ENCODE data around the gene ZBTB45. TPM values are rescaled to one million over a fixed set of nuclear protein-coding genes. Genes with fewer than 3 reads are reported as not detected.

ZBTB45 gene
- polyA plus RNA-seq, 2 donors = 6.4 to 7.4 TPM

GRCh38 chr19:58466760-58467589 lies 52.6 kb downstream of the ZBTB45 start, which contains the start of gene ZNF324:
Gene ZNF324, plus strand, starts transcription at chr19:58467080. Its CDS starts 2,106 bp downstream, at chr19:58469186.
- Histone ChIP-seq H3K36me3 (ENCODE audit: control insufficient read depth in 2 of 2, insufficient read depth in 2 of 2, low read length in 1 of 2) (peaks cover 12 to 21% of the 10 kb centered on the region in 2 donors), H3K27ac (ENCODE audit: low read depth in 2 of 2, low read length in 1 of 2) (peak within 1 kb of the TSS; percentile 59 to 80), H3K27me3 (ENCODE audit: control insufficient read depth in 1 of 2, insufficient read depth in 2 of 2, low read length in 2 of 2) (no peaks in the 10 kb centered on the region), H3K4me1 (ENCODE audit: control insufficient read depth in 2 of 2, insufficient read depth in 2 of 2, low read length in 1 of 2) (peaks cover 4 to 11% of the 10 kb centered on the region in 2 donors), H3K4me3 (ENCODE audit: low read depth in 1 of 2, low read length in 2 of 2) (peak within 1 kb of the TSS; percentile 82 to 96), H3K9me3 (ENCODE audit: control insufficient read depth in 2 of 2, insufficient read depth in 1 of 2, low read depth in 1 of 2, low read length in 1 of 2) (no peaks in the 10 kb centered on the region)
- WGBS, 2 donors = 0 to 1% methylated on average over 68 to 92 of the region's 92 CpGs

- peak overlapping the region; percentile 82 to 96 for H3K4me3 ChIP-seq (ENCODE audit: low read depth in 1 of 2, low read length in 2 of 2)
- no peak overlapping the region for H3K27ac ChIP-seq (ENCODE audit: low read depth in 2 of 2, low read length in 1 of 2)
- H3K36me3 ChIP-seq (ENCODE audit: control insufficient read depth in 2 of 2, insufficient read depth in 2 of 2, low read length in 1 of 2) = peaks cover 11 to 15% of the 10 kb centered on the region in 2 donors
- WGBS, 2 donors = 35% methylated on average over 20 of the region's 20 CpGs
- H3K9me3 ChIP-seq (ENCODE audit: control insufficient read depth in 2 of 2, insufficient read depth in 1 of 2, low read depth in 1 of 2, low read length in 1 of 2) = no peaks in the 10 kb centered on the region
- peaks cover 4 to 11% of the 10 kb centered on the region in 2 donors for H3K4me1 ChIP-seq (ENCODE audit: control insufficient read depth in 2 of 2, insufficient read depth in 2 of 2, low read length in 1 of 2)
- H3K27me3 ChIP-seq (ENCODE audit: control insufficient read depth in 1 of 2, insufficient read depth in 2 of 2, low read length in 2 of 2) = no peaks in the 10 kb centered on the region
Measured at GRCh38 chr19:58466089-58466759, 53.4 kb downstream of the ZBTB45 start.

Other genes with a start within 250 kb of the ZBTB45 start
- 1 to 10 TPM in 1 of 2 donors, under 1 TPM in 1; 0.91 to 1.6 TPM for gene ZNF8, start 240.9 kb downstream of the ZBTB45 start, polyA plus RNA-seq
- gene ERVK3-1, start 214.4 kb downstream of the ZBTB45 start, polyA plus RNA-seq = 10 to 100 TPM; 15.2 to 23.1 TPM
- 1 to 10 TPM in 1 of 2 donors, under 1 TPM in 1; 0.87 to 1.0 TPM for gene ZSCAN22, start 192.8 kb downstream of the ZBTB45 start, polyA plus RNA-seq
- 10 to 100 TPM in 1 of 2 donors, 1 to 10 TPM in 1; 5.4 to 10.6 TPM for gene A1BG, start 166.3 kb downstream of the ZBTB45 start, polyA plus RNA-seq
- gene ZNF497, start 157.1 kb downstream of the ZBTB45 start, polyA plus RNA-seq = 1 to 10 TPM in 1 of 2 donors, under 1 TPM in 1; 0.96 to 2.2 TPM
- 1 to 10 TPM; 2.5 to 2.8 TPM for gene ZNF837, start 138.8 kb downstream of the ZBTB45 start, polyA plus RNA-seq
- gene RPS5, start 132.5 kb downstream of the ZBTB45 start, polyA plus RNA-seq = 1,000 to 10,000 TPM in 1 of 2 donors, 100 to 1,000 TPM in 1; 725 to 1,912 TPM
- gene RNF225, start 124.2 kb downstream of the ZBTB45 start, polyA plus RNA-seq = 1 to 10 TPM; 1.6 to 4.6 TPM
- 1 to 10 TPM; 3.9 to 8.9 TPM for gene ZNF584, start 111.2 kb downstream of the ZBTB45 start, polyA plus RNA-seq
- gene ZNF132, start 79.7 kb downstream of the ZBTB45 start, polyA plus RNA-seq = under 1 TPM; 0.83 to 0.89 TPM
- gene ZNF324B, start 68.2 kb downstream of the ZBTB45 start, polyA plus RNA-seq = 1 to 10 TPM; 2.4 to 2.8 TPM
- gene ZNF324, start 52.7 kb downstream of the ZBTB45 start, polyA plus RNA-seq = 1 to 10 TPM; 5.1 to 5.6 TPM
- gene ZNF446, start 43.5 kb downstream of the ZBTB45 start, polyA plus RNA-seq = 1 to 10 TPM; 6.9 to 9.9 TPM
- 1 to 10 TPM; 7.0 to 7.2 TPM for gene SLC27A5, start 7.8 kb downstream of the ZBTB45 start, polyA plus RNA-seq
- gene TRIM28, start 24.3 kb upstream of the ZBTB45 start, polyA plus RNA-seq = 100 to 1,000 TPM; 159 to 175 TPM
- 100 to 1,000 TPM; 174 to 262 TPM for gene CHMP2A, start 35.3 kb upstream of the ZBTB45 start, polyA plus RNA-seq
- gene UBE2M, start 38.8 kb upstream of the ZBTB45 start, polyA plus RNA-seq = 10 to 100 TPM; 22.7 to 41.4 TPM
- gene MZF1, start 53.5 kb upstream of the ZBTB45 start, polyA plus RNA-seq = 10 to 100 TPM; 15.3 to 35.9 TPM